Spleen (tissue), 11 donors: ENCODE results near the gene MOGAT1. TPM values are rescaled to one million over a fixed set of nuclear protein-coding genes. Genes with fewer than 3 reads are reported as not detected.

Source experiments
- DNase-seq: peaks from one replicate; pipeline ENCODE4 v3.0.0-alpha.2; 2020
- H3K27ac ChIP-seq, 8 donors: fragments of 200-600 bp; sonication (generic) in 7 of 8; 1 replicate in 4 of 8; 2 replicates in 4 of 8; pipeline versions ENCODE4 v1.5.0 to v1.8.0; 2016 to 2021; ENCODE audit warnings: inconsistent platforms in 4 of 8, mild to moderate bottlenecking in 4 of 8, moderate library complexity in 1 of 8
- H3K27me3 ChIP-seq, 7 donors: fragments of 200-600 bp; sonication (generic) in 6 of 7; replicated peaks in 1 of 7; 1 replicate in 4 of 7; 2 replicates in 3 of 7; pipeline versions ENCODE4 v1.5.0 to v1.8.0; 2016 to 2021; ENCODE audit warnings: inconsistent platforms in 3 of 7, mild to moderate bottlenecking in 1 of 7
- H3K36me3 ChIP-seq, 6 donors: fragments of 200-600 bp; sonication (generic) in 5 of 6; 1 replicate in 4 of 6; 2 replicates in 2 of 6; pipeline versions ENCODE4 v1.5.0 to v1.8.0; 2016 to 2021; ENCODE audit warnings: inconsistent platforms in 2 of 6
- H3K4me1 ChIP-seq, 6 donors: fragments of 200-600 bp; sonication (generic) in 5 of 6; 1 replicate in 3 of 6; 2 replicates in 3 of 6; pipeline versions ENCODE4 v1.5.0 to v1.8.0; 2016 to 2021; ENCODE audit warnings: inconsistent platforms in 3 of 6
- H3K4me3 ChIP-seq, 8 donors: fragments of 200-600 bp; sonication (generic) in 7 of 8; 1 replicate in 4 of 8; 2 replicates in 4 of 8; pipeline versions ENCODE4 v1.5.0 to v1.8.0; 2016 to 2021; ENCODE audit warnings: inconsistent platforms in 4 of 8, mild to moderate bottlenecking in 4 of 8, moderate library complexity in 2 of 8
- H3K9me3 ChIP-seq, 8 donors: fragments of 200-600 bp; sonication (generic) in 7 of 8; 1 replicate in 4 of 8; 2 replicates in 4 of 8; pipeline versions ENCODE4 v1.5.0 to v1.8.0; 2016 to 2021; ENCODE audit warnings: inconsistent platforms in 4 of 8
- CTCF ChIP-seq, 11 experiments: fragments of 200-600 bp in 7 of 11; fragments of 450-650 bp in 4 of 11; sonication (generic) in 4 of 11; IDR thresholded peaks in 8 of 11; conservative IDR thresholded peaks in 3 of 11; 1 replicate in 7 of 11; 2 replicates in 4 of 11; pipeline versions ENCODE4 v1.4.0 to v1.8.0; 2016 to 2021; ENCODE audit warnings: antibody characterized with exemption in 11 of 11, inconsistent platforms in 4 of 11, mild to moderate bottlenecking in 1 of 11
- POLR2A ChIP-seq, 3 donors: fragments of 450-650 bp; IDR thresholded peaks; one replicate each; pipeline ENCODE4 v1.5.1; 2017; ENCODE audit warnings: antibody characterized with exemption in 3 of 3, mild to moderate bottlenecking in 1 of 3
- POLR2AphosphoS5 ChIP-seq, 3 donors: sonication (generic); formaldehyde crosslinking; IDR thresholded peaks; one replicate each; pipeline ENCODE4 v1.5.1; 2017; ENCODE audit warnings: antibody characterized with exemption in 3 of 3
- WGBS, 5 donors: extraction: QIAGEN DNeasy Blood & Tissue Kit in 3 of 5; methylation state at CpG; one replicate each; pipeline versions ENCODE4 v1.1.5 to v1.1.7; 2013 to 2018; 5-methylcytosine and 5-hydroxymethylcytosine counted together
- intact Hi-C: fragments of 100-400 bp; cut with DNase I; formaldehyde crosslinking; loops from one replicate; pipeline ENCODE4 v1.15.0; 2023; ENCODE audit warnings: low total_unique reads
- polyA plus RNA-seq, 3 donors: library from polyadenylated mRNA; stranded (reverse); fragments of 200-250 nt; gene quantifications; one replicate each; pipeline ENCODE4 v1.2.1, GENCODE V29; 2013
- total RNA-seq, 7 donors: library from RNA; depleted of rRNA in 3 of 7; stranded (reverse); fragments of >200 nt in 3 of 7; fragmentation: NEBNext Ultra II Directional in 4 of 7; extraction: Animal tissue kit (Norgen Biotek cat#: 25700) in 4 of 7; gene quantifications; one replicate each; pipeline versions ENCODE4 v1.1.0 to v1.2.1, GENCODE V29; 2016 to 2021
- donor health status: healthy with polysubstance abuse.
- donor health status: DM: no; HTN: no; CAD: no; lungs with moderate emphysema.
- donor health status: DM: no; HTN: no; CAD: no.
- donor health status: Bipolar disorder and iron deficiency.
- donor health status: healthy.
- donor health status: DM: no; HTN: no; CAD: no.
- donor health status: DM: yes; HTN: yes; CAD: no.

Gene MOGAT1
- total and polyA plus RNA-seq, 10 donors = 0.06 TPM; not detected in 9

- Histone ChIP-seq H3K4me1 (peaks cover 0 to 4% (median 0%) of the 10 kb centered on the region in 6 donors), H3K9me3 (no peaks in the 10 kb centered on the region), H3K27ac (no peak overlapping the region), H3K4me3 (no peak overlapping the region), H3K27me3 (peaks cover 0 to 17% (median 0%) of the 10 kb centered on the region in 7 donors), H3K36me3 (no peaks in the 10 kb centered on the region)
- TF ChIP-seq POLR2AphosphoS5 (IDR thresholded peaks at IDR 0.05) (no peak), CTCF (IDR thresholded peaks at IDR 0.05 in 8 of 11, conservative IDR thresholded peaks at IDR 0.05 in 3 of 11) (no peak), POLR2A (IDR thresholded peaks at IDR 0.05) (no peak)
- DNase-seq = no peak
- intact Hi-C loops = no loop called here
- WGBS, 5 donors = 74 to 89% (median 76%) methylated on average over 4 of the region's 4 CpGs
Measured at GRCh38 chr2:222698276-222698675, 26.8 kb downstream of the MOGAT1 start.

GRCh38 chr2:222701233-222701632, 29.8 kb downstream of the MOGAT1 start:
- 50 to 57% (median 53%) methylated on average over 1 of the region's 1 CpG for WGBS, 5 donors
- Histone ChIP-seq H3K27ac (no peak overlapping the region), H3K9me3 (no peaks in the 10 kb centered on the region), H3K36me3 (no peaks in the 10 kb centered on the region), H3K4me1 (peaks cover 0 to 4% (median 0%) of the 10 kb centered on the region in 6 donors), H3K27me3 (peaks cover 0 to 19% (median 0%) of the 10 kb centered on the region in 7 donors), H3K4me3 (no peak overlapping the region)
- intact Hi-C loops = no loop called here
- no peak for DNase-seq
- TF ChIP-seq POLR2A (IDR thresholded peaks at IDR 0.05) = no peak
- no peak for TF ChIP-seq CTCF (IDR thresholded peaks at IDR 0.05 in 8 of 11, conservative IDR thresholded peaks at IDR 0.05 in 3 of 11)
- no peak for TF ChIP-seq POLR2AphosphoS5 (IDR thresholded peaks at IDR 0.05)

DNA sequence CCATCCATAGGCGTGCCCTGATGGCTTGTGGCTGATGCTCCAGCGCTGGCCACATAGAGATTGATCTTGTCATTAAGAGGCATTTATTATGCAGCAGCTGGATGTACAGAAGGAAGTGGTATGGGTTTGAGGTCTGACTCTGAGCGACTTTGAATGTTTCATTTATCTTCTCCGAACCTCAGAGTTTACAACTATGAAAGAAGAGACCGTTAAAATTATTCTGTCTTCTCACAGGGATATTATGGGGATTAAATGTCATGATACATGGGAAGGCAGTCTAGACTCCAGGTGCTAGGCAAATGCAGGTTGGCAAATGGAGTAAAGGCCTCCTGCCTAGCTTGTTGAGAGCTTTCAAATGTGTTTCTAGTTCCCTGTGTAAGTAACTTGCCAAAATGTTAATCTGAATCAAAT, 30.3 kb downstream of the MOGAT1 start:
- H3K36me3 ChIP-seq = no peaks in the 10 kb centered on the region
- TF ChIP-seq CTCF (IDR thresholded peaks at IDR 0.05 in 8 of 11, conservative IDR thresholded peaks at IDR 0.05 in 3 of 11) = no peak
- H3K9me3 ChIP-seq = no peaks in the 10 kb centered on the region
- no peak overlapping the region for H3K4me3 ChIP-seq
- H3K27ac ChIP-seq = no peak overlapping the region
- H3K27me3 ChIP-seq = peaks cover 0 to 19% (median 0%) of the 10 kb centered on the region in 7 donors
- peaks cover 0 to 4% (median 0%) of the 10 kb centered on the region in 6 donors for H3K4me1 ChIP-seq
- no peak for DNase-seq
- 32 to 49% (median 39%) methylated on average over 5 of the region's 5 CpGs for WGBS, 5 donors
- intact Hi-C loops = no loop called here

GRCh38 chr2:222703091-222703490, 31.6 kb downstream of the MOGAT1 start:
- WGBS, 5 donors = 55 to 70% (median 67%) methylated on average over 2 of the region's 2 CpGs
- no peak overlapping the region for H3K4me3 ChIP-seq
- TF ChIP-seq CTCF (IDR thresholded peaks at IDR 0.05 in 8 of 11, conservative IDR thresholded peaks at IDR 0.05 in 3 of 11) (no peak), POLR2A (IDR thresholded peaks at IDR 0.05) (no peak), POLR2AphosphoS5 (IDR thresholded peaks at IDR 0.05) (no peak)
- peaks cover 0 to 12% (median 3%) of the 10 kb centered on the region in 6 donors for H3K4me1 ChIP-seq
- no peak overlapping the region for H3K27ac ChIP-seq
- H3K27me3 ChIP-seq = peaks cover 0 to 18% (median 0%) of the 10 kb centered on the region in 7 donors
- no peak for DNase-seq
- intact Hi-C loops = no loop called here
- H3K9me3 ChIP-seq = no peaks in the 10 kb centered on the region
- H3K36me3 ChIP-seq = no peaks in the 10 kb centered on the region
